Activated CD8-positive, alpha-beta memory T cell treated with anti-CD3 and anti-CD28 coated beads for 1 hour (primary cell): ENCODE measurements around the gene SELENOH.
"Not testable (repeated sequence)": the region's sequence is repeated elsewhere in the genome, so short reads cannot be mapped to it uniquely, and the experiment has no call there.

Experiments
- DNase-seq, 2 donors: peaks; one replicate each; pipeline ENCODE4 v3.0.0-alpha.2; 2020; ENCODE audit warnings: low read depth in 1 of 2; ENCODE audit errors: extremely low read depth in 1 of 2

The SELENOH gene, protein sequence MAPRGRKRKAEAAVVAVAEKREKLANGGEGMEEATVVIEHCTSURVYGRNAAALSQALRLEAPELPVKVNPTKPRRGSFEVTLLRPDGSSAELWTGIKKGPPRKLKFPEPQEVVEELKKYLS

DNA sequence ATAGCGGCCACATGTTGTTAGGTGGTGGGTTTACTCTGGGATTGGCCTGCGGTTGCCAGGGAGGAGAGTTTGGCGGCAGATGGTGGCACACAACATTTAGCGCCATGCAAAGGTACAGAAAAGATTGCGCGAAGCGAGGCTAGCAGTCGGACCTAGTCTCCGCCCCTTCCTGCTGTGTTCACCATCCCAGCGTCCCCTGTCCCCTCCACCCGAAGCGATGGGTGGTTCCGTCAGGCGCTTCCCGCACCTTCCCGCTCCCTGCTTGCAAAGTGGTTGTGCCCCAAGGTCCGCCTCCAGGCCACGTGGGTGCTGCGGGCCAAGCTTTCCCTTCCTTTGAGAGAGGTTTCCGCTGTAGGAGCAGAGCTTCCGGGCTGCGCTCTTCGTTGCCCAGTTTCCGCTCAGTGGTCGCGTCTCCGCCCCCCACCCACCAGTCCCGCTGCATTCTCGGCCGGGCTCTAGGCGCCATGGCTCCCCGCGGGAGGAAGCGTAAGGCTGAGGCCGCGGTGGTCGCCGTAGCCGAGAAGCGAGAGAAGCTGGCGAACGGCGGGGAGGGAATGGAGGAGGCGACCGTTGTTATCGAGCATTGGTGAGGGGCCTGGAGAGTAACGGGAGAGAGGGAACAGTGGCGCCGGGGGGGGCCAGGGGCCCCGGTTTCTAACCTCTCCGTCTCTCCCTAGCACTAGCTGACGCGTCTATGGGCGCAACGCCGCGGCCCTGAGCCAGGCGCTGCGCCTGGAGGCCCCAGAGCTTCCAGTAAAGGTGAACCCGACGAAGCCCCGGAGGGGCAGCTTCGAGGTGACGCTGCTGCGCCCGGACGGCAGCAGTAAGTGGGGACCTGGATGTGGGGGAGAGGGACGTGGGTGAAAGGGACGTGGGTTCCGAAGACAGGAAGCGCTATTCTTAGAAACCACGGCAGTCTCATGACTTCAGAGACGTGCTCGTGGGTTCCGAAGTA, at the start of gene SELENOH:
Gene SELENOH (plus strand): TSS at position 360 of the 955 bp plus-strand sequence. CDS start 105 bp downstream, at position 465.
- DNase-seq = peak; percentile 79 to 84

GRCh38 chr11:57698843-57699365, 42.4 kb upstream of the SELENOH start:
- DNase-seq = no peak

GRCh38 chr11:57699813-57700212, 41.5 kb upstream of the SELENOH start:
- no peak for DNase-seq

DNA sequence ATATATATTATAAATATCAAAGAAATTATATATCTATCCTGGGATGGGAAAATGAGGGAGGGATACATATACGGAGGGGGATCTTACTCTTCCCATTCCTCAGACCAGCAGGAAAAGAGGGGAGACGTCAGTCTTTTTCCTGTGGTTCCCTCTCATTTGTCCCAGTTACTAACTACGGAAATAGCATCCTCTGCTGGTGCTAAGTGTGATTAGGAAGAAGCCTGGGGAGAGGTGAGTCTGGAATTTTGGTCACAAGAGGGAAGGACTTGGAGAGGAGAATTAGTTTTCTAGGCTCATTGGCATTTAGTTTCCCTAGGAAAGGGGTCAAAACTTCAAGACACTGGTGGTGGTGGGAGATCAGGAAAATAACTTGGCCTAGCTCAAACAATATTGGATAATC, 40.9 kb upstream of the SELENOH start:
- no peak for DNase-seq

DNA sequence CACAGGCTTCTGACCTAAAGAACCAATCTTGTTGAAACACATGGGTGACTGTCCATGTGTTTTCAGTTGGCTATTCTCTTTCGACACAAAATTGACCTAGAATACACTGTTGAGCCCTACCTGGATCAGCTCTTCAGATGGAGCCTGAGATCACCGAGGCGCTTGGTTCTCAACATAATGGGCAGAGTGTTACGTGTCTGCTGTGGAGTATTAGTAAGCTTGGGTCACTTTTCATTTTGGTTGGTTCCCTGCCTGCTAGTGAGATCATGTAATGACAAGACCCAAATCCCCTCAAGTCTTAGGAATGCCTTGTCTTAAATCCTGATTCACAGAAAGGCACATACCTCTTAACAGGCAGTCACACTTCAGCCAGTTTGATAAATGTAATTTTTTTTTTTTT, 38.0 kb upstream of the SELENOH start:
- DNase-seq = no peak

DNA sequence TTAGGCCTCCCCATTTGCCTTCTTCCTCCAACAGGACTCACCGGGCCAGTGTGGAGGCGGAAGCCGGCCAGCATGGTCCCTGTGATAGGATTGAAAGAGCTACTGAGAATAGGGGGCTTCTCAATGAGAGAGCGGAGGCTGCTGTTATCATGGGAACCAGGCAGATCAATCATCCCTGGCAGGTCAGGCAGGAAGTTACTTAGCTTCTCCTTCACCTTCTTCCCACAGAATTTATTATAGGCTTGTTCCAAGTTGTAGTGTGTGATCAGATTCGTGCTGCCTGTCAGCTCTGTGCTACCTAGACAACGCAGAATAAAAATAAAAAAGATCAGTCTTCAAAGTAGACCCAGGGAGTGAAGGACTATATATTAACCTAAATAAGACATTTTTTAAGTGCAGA, 36.4 kb upstream of the SELENOH start:
- DNase-seq = no peak

DNA sequence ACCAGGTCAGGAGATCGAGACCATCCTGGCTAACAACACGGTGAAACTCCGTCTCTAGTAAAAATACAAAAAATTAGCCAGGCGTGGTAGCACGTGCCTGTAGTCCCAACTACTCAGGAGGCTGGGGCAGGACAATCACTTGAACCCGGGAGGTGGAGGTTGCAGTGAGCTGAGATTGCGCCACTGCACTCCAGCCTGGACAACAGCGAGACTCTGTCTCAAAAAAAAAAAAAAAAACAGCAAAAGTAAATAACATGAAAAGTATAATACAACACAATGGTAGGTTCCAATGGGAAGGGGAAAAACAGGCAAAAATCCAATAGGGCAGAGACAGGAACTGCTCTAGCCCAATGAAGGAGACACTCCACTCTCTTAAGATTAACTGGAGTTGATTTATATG, 35.9 kb upstream of the SELENOH start:
- DNase-seq = not testable (repeated sequence)

DNA sequence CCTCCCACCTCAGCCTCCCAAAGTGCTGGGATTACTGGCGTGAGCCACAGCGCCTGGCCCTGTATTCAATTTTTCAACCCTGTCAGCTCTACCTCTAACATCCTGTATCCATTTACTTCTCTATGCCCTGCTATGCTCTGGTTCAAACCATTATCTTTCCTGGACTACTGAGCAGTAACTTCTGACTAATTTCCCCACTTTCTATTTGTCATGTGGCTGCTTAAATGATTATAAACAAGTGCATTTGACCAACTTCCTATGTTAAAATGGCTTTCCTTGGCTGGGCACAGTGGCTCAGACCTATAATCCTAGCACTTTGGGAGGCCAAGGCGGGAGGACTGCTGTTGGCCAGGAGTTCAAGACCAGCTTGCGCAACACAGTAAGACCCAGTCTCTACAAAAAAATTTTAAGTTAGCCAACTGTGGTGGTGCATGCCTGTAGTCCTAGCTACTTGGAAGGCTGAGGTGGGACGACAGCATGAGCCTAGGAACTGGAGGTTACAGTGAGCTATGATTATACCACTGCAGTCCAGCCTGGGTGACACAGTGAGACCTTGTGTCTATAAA, 31.4 kb upstream of the SELENOH start:
- DNase-seq = no peak

DNA sequence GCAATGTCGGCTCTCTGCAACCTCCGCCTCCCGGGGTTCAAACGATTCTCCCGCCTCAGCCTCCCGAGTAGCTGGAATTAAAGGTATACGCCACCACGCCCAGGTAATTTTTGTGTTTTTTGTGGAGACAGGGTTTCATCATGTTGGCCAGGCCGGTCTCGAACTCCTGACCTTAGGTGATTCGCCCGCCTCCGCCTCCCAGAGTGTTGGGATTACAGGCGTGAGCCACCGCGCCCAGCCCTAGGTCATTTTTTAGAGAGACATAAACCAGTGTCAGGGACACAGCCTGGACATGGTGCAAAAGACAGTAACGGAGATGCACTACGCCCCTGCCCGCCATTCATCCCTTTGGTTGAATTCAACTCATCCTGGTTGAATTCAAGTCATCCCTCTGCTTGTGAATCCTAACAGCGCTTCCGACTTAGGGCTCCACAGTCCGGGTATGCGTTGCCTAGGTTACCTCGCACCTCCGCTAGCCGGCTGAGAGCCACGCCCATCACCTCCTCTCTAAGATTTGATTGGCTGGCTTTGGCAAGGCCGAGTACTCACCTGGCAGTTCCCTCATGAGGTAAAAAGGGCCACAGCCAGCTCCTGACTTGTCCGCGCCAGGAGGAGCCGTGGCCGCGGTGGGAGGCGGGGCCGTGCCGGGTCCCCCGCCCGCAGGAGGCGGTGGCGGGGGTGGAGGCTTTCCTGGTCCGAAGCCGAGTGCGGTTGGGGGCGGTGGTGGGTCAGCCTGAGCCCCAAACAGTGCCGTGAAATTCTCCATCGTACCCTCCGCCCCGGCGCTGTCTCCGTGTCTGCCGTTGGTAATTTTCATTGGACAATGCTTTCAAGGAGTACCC, 29.7 kb upstream of the SELENOH start, which contains the start of gene MED19:
Gene MED19 (minus strand): TSS at position 802 of the 842 bp plus-strand sequence. CDS start 36 bp downstream, at position 766.
- peak; percentile 36 to 49 for DNase-seq

- DNase-seq = peak; percentile 73 to 75
These were observed 28.8 kb upstream of the SELENOH start, which contains the start of gene TMX2 for GRCh38 chr11:57712256-57713150. Gene TMX2 (plus strand): TSS chr11:57712593. CDS start chr11:57712619, 26 bp downstream.

DNA sequence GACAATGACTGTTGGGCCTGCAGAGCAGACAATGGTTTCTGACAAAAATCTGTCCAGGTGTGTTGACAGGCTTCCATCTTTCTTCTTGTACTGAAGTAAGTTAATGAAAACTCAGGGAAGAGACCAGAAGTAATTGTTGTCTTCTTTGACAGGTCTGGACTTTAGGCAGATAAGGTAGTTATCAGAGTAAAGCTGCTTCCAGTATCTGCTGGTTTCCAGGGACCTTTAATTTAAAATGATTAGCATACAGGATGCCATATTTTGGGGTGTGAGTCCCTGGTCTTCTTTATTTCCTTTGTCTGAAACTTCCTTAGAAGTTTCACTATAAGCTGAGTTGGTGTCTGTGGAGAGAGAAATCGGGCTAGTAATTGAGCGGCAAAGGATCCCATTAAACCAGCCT, 27.5 kb upstream of the SELENOH start:
- no peak for DNase-seq

GRCh38 chr11:57716726-57717125, 24.6 kb upstream of the SELENOH start:
- not testable (repeated sequence) for DNase-seq

DNA sequence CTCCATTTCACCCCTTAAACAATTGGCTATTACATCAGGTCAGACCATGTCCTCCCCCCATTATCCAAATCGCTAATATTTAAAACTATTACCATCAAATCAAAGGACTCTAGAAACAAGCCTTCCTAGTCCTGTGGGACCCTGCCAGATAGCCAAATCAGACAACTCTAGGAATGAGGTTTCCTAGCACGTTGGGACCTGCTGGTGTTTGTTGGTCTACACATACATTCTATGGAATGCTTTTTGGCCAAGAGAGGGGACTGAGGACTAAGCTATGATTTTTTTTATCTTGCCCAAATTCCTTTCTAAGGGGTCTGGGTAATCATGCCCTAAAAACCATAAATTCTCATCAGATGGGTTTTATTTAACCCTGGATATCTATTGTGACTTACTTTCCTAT, 14.1 kb upstream of the SELENOH start:
- no peak for DNase-seq

- DNase-seq = no peak
These were observed 12.5 kb upstream of the SELENOH start for GRCh38 chr11:57728829-57729228.

- no peak for DNase-seq
These were observed 11.8 kb upstream of the SELENOH start for GRCh38 chr11:57729479-57729878.

GRCh38 chr11:57732661-57733060, 8.6 kb upstream of the SELENOH start:
- no peak for DNase-seq

GRCh38 chr11:57735619-57736298, 5.5 kb upstream of the SELENOH start:
- DNase-seq = no peak

DNA sequence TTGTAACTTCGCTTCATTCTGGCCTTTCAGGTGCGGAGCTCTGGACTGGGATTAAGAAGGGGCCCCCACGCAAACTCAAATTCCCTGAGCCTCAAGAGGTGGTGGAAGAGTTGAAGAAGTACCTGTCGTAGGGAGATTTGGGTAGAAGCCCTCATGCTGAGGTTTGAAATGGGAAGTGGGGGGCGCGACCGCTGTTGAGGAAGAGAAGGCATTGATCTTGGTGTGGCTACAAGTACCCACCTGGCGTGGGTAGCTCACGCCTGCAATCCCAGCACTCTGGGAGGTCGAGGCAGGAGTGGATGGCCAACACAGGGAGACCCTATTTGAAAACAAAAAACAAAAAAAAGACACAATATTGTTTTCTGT, 779 bp downstream of the SELENOH start:
- no peak for DNase-seq

- DNase-seq = no peak
These were observed 3.1 kb downstream of the SELENOH start for GRCh38 chr11:57744357-57744756.
